ENCODE data around the gene FDXR.
A peak's percentile ranks its signal among the peaks of the same experiment; 100 is the strongest.

GRCh38 chr17:74864866-74865395 is 7.9 kb downstream of the FDXR start:
- TF ChIP-seq CTCF (IDR thresholded peaks at IDR 0.05) (peak; percentile 90 to 94 (median 93)), POLR2A (IDR thresholded peaks at IDR 0.05) (no peak)
